Measurements from ENCODE around the gene DACT2. TPM values are rescaled to one million over a fixed set of nuclear protein-coding genes. Genes with fewer than 3 reads are reported as not detected.
"Not testable (repeated sequence)": the region's sequence is repeated elsewhere in the genome, so short reads cannot be mapped to it uniquely, and the experiment has no call there.

DACT2 gene
- total and polyA plus RNA-seq, 10 of the 15 experiments (the other 5 are each of a cell fraction or from before 2014, with no cell fraction given): not detected

GRCh38 chr6:168287460-168287859 is 32.1 kb downstream of the DACT2 start:
- BruUV-seq (replicated peaks); H3K27me3 ChIP-seq (replicated peaks in 1 of 2; ENCODE audit: control insufficient read depth in 2 of 2, insufficient read depth in 2 of 2, low read length in 1 of 2); H3K4me1 ChIP-seq (ENCODE audit: control insufficient read depth, insufficient read depth, low read length); H3K79me2 ChIP-seq (ENCODE audit: control insufficient read depth, insufficient read depth, low read length); H3K4me2 ChIP-seq (ENCODE audit: control insufficient read depth, insufficient read depth); FAIRE-seq; H2AFZ ChIP-seq (ENCODE audit: control insufficient read depth, low read depth, low read length); H3K4me3 ChIP-seq; H3K9me3 ChIP-seq (replicated peaks; ENCODE audit: control insufficient read depth, insufficient read depth, low read length); in situ Hi-C loops (cut with MboI); POLR2A ChIA-PET; H4K20me1 ChIP-seq (ENCODE audit: control insufficient read depth, insufficient read depth); H3K9ac ChIP-seq (ENCODE audit: control insufficient read depth, insufficient read depth, low read length); RAD21 ChIA-PET (ENCODE audit: unreplicated experiment); CTCF ChIA-PET; DNase-seq (ENCODE audit: low read depth, low spot score); intact Hi-C loops (cut with micrococcal nuclease; ENCODE audit: unreplicated experiment); H3K27ac ChIP-seq (ENCODE audit: control insufficient read depth, insufficient read depth); ATAC-seq; H3K36me3 ChIP-seq (ENCODE audit: control insufficient read depth in 2 of 2, insufficient read depth in 2 of 2, low read length in 1 of 2): not testable (repeated sequence)
- SMC1A ChIA-PET (ENCODE audit: uncharacterized antibody, unreplicated experiment): interaction anchor here (0.7 kb wide), 1 partner anchor 10 kb away, joined by 3 read pairs; no protein-coding TSS in a partner anchor
- WGBS (ENCODE audit: insufficient coverage, insufficient replicate concordance, low lambda C conversion rate, missing lambda C conversion rate): 22% methylated on average over 6 of the region's 6 CpGs

GRCh38 chr6:168286771-168287446 is 32.7 kb downstream of the DACT2 start:
- CTCF ChIA-PET; SMC1A ChIA-PET (ENCODE audit: uncharacterized antibody, unreplicated experiment); H3K27me3 ChIP-seq (replicated peaks in 1 of 2; ENCODE audit: control insufficient read depth in 2 of 2, insufficient read depth in 2 of 2, low read length in 1 of 2); H4K20me1 ChIP-seq (ENCODE audit: control insufficient read depth, insufficient read depth); RAD21 ChIA-PET (ENCODE audit: unreplicated experiment); H3K4me3 ChIP-seq; intact Hi-C loops (cut with micrococcal nuclease; ENCODE audit: unreplicated experiment); BruUV-seq (replicated peaks); H3K4me2 ChIP-seq (ENCODE audit: control insufficient read depth, insufficient read depth); ATAC-seq; H3K27ac ChIP-seq (ENCODE audit: control insufficient read depth, insufficient read depth); in situ Hi-C loops (cut with MboI); H2AFZ ChIP-seq (ENCODE audit: control insufficient read depth, low read depth, low read length); POLR2A ChIA-PET; H3K9ac ChIP-seq (ENCODE audit: control insufficient read depth, insufficient read depth, low read length); H3K36me3 ChIP-seq (ENCODE audit: control insufficient read depth in 2 of 2, insufficient read depth in 2 of 2, low read length in 1 of 2); DNase-seq (ENCODE audit: low read depth, low spot score); H3K4me1 ChIP-seq (ENCODE audit: control insufficient read depth, insufficient read depth, low read length); FAIRE-seq; H3K79me2 ChIP-seq (ENCODE audit: control insufficient read depth, insufficient read depth, low read length); H3K9me3 ChIP-seq (replicated peaks; ENCODE audit: control insufficient read depth, insufficient read depth, low read length): not testable (repeated sequence)
- WGBS (ENCODE audit: insufficient coverage, insufficient replicate concordance, low lambda C conversion rate, missing lambda C conversion rate): 17% methylated on average over 6 of the region's 9 CpGs
